ENCODE results near the gene TMC1.

DNA sequence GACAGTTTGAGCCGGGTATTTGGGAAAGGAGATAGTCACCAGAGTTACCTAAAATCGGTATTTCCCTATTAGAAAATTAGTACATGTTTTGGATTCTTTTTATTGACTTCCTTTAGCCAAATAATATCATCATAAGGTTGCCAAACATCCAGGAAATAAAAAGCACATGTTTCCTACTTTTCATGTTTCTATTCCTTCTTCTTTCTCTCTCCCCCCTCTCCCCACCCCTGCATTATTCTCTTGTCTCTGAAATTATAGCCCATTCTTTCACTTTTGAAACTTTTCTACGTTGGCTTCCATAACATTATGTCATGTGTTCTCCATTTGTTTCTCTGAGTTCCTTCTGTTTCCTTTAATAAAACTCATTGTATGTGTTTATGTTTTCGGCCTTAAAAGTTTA, 269.6 kb downstream of the TMC1 start:
- TF ChIP-seq POLR2A (IDR thresholded peaks at IDR 0.05) (no peak), CTCF (IDR thresholded peaks at IDR 0.05) (no peak)

All from upper lobe of left lung (tissue), 4 donors.